Inferior parietal cortex (tissue), 1 donor: Measurements from ENCODE around the gene VSTM2A.
"Not testable (repeated sequence)": the region's sequence is repeated elsewhere in the genome, so short reads cannot be mapped to it uniquely, and the experiment has no call there.

ENCODE experiments used
- DNase-seq: peaks from one replicate; pipeline ENCODE4 v3.0.0-alpha.2; 2016; ENCODE audit errors: extremely low spot score

The VSTM2A gene, protein sequence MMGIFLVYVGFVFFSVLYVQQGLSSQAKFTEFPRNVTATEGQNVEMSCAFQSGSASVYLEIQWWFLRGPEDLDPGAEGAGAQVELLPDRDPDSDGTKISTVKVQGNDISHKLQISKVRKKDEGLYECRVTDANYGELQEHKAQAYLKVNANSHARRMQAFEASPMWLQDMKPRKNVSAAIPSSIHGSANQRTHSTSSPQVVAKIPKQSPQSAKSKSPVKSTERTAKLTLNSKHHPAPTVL

DNA sequence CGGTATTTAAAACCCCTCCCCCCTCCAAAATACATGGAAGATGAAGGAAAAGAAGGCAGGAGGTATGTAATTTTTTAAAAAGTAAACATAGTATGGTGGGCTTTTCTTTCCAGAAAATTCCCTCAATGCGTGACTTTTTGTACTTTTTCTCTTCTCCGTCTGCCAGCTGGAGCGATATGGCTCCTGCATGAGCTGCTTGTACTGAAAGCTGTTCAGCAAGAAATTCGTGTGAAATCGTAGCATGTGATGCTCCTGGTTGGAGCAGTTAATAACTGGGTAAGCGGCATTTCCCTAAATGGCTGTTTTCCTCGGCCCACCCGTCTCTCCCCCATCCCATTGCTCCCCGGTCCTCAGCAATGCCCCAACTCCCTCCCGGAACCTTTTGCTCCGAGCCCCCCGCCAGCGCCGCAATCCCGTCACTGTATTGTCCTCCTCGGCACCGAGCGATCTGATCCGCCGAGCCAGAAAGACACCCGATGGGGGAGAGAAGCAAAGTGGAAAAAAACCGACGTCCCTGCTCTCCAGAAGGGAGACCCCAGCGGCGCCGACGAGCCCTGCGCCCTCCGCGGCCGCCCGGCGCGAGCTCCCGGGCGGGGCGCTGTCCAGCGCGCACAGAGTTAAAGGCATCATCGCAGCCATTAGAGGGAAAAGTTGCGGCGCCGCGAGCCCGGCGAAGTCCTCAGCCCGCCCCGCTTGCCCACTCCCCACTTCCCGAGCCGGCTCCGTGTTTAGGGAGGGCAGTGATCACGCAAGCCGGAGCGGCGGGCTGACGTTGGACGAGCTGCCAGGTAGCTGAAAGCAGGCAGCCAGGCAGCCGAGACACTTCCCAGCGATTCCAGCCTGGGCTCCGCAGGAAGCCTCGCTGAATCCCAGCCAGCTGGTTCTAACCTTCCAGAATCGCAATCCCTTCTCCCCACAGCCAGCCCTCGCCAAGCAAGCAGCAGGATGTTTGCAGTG lies at the start of gene VSTM2A:
Gene VSTM2A (plus strand): TSS at position 707 of the 957 bp plus-strand sequence. CDS start 356 bp downstream, outside the sequence.
- DNase-seq = peak; percentile 37

DNA sequence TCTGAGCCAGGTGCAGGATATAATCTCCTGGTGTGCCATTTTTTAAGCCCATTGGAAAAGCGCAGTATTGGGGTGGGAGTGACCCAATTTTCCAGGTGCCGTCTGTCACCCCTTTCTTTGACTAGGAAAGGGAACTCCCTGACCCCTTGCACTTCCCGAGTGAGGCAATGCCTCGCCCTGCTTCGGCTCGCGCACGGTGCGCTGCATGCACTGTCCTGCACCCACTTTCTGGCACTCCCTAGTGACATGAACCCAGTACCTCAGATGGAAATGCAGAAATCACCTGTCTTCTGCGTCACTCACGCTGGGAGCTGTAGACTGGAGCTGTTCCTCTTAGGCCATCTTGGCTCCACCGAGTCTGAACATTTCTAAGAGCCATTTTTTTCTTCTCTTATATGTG lies 37.6 kb upstream of the VSTM2A start:
- not testable (repeated sequence) for DNase-seq

DNA sequence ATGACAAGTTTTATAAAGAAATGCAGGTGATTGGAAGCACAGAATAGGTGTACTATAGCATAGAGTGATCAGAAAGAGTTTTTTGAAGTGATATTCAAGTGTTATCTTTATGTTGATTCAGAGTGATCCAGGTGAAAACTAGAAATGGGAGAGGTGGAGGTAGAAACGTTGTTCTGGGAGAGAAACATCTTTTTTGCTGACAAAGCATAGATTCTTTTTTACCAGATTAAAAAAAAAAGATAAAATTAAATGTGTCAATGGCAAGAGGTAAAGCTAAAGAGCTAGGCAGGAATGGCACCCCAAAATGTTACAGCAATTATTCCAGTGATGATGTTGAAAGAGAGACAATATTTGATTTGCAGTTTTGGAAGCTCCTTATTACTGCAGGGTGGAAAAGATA lies 12.6 kb upstream of the VSTM2A start:
- no peak for DNase-seq

DNA sequence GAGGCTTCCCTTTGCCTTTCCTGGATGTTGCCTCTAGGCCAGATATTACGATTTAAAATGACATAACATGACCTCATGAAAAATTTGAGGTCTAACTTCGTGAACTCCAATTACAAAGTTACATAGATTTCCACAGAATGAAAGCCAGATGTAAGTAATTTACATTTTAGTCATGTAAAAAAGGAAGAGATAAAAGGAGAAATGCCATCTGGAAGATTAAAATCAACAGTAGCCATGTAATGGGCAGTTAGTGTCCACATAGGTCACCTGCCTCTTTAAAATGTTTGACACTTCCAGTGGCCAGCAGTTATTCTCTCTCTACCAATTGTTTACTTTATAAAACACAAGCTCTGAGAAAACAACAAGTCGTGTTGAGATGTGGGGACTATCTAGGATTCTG lies 4.1 kb upstream of the VSTM2A start:
- no peak for DNase-seq

DNA sequence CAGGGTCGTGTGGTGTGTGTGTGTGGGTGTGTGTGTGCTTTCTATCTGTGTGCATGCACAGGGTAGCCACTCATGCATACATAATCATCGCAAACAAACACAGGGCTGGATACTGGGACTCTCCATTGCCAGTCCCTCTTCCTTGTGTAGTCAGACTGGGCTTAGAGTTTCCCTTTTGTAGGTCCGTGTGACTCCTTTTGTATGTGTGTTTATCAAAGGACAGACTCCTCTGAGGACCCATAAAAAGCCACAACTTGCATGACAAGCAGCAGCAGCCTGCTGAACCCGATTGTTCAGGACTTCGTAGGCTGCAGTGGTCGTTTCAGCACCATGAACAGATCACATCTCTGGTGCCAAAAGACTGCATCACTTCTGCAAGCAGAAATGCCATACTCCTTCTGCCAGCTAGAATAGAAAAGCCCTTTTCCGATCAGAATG lies 895 bp downstream of the VSTM2A start:
- peak; percentile 49 for DNase-seq

DNA sequence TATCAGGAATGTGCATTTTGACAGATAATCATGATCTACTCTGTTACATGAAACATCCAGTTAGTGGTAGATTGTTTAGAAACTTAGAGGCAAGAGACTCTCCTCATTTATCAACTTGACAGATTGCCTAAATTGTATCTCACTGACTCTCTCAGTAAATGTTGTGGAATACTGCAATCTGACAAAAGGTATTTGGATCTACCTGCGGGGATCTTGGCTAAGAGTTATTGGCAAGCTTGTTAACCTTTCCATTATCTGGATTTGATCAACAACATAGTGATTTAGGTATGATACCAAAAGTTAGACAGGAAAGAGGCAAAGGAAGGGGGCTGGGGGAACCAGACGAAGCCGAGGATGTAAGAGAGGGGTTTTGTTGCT lies 2.0 kb downstream of the VSTM2A start:
- DNase-seq = no peak

DNA sequence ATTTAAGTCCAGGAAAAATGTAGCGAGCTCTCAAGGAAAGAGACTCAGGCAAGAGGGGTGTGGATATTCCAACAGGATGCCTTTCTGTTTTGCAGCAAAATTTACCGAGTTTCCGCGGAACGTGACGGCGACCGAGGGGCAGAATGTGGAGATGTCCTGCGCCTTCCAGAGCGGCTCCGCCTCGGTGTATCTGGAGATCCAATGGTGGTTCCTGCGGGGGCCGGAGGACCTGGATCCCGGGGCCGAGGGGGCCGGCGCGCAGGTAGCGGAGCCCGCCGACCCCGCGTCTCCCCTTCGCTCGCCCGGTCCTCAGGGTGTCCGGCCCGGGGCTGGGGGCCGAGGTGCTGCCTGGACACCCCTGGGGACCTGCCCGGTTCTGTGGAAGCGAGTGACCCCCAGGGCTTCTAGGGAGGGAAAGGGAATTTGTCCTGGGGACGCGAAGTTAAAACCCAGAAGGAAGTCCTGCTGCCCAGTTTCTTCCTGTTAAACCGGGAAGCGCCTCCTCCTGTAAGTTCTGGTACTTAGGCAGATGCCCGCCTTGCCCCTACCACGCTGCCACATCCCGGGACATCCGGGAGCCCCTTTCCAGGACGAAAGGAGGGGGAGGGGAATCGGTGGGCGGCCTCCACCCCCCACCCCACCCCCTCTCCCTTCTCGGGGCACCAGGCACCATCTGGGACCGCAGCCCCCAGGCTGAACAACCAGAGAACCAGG lies 2.5 kb downstream of the VSTM2A start:
- DNase-seq = no peak

DNA sequence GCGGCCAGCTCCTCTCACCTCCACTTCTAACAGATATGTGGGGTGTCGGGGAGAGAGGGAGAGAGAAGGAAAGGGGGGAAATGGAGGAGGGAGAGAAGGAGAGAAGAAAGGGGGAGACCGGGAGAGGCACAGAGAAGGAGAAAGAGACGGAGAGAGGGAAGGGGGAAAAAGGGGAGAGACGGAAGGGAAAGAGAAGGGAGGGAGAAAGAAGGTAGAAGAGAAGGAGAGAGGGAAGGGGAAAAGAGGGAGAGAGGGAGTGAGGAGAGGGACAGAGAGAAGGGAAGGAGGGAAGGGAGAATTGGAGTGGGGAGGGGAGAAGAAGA lies 3.0 kb downstream of the VSTM2A start:
- no peak for DNase-seq

DNA sequence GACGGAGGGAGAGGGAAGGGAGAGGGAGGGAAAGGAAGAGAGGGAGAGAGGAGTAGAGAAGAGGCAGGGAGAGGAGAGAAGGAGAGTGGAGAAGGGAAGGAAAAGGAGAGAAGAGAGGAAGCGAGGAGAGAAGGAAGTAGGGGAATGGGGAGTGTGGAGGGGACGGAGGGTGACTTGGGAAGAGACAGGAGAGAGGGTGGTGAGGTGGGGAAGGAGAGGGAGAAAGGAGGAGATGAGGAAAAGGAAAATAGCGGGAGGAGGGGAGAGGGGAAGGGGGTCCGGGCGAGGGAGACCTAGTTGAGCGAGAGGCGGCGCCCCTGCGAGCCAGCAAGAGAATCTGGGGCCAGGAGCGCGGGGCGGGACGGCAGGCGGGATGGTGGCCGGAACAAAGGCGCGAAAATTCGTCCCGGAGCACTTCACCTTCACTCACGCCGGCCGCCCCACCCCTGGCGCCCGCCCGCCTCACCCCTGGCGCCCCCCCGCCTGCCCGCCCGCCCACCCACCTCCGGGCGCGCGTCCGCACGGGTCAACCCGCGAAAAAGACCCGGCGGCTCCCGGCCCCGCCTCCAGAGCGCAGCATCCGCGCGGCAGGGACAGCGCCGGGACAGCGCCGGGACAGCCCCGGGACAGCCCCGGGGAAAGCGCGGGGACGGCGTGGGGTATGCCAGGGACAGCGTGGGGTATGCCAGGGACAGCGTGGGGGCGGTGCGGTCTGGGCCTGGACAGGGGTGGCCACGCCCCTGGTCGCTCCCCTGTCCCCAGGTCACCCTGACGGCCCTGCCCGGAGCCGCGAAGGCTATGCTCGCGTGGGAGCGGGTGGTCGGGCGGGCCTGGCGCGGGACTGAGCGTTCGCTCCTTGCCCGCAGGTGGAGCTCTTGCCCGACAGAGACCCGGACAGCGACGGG lies 4.2 kb downstream of the VSTM2A start:
- DNase-seq = no peak

DNA sequence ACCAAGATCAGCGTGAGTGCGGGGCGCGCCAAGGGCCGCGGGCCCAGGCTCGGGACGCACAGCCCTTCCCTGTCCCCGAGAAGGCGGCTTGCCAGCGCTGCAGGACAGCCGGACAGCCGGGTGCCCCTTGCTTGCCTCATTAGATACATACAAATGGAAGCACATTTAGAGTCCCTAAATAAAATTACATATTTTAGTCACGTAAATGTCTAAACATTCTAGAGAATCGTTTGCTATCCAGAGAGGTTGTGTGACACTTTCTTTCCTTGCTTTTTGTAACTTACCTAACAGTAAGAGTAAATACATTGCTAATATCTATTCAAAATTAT lies 4.8 kb downstream of the VSTM2A start:
- DNase-seq = no peak

DNA sequence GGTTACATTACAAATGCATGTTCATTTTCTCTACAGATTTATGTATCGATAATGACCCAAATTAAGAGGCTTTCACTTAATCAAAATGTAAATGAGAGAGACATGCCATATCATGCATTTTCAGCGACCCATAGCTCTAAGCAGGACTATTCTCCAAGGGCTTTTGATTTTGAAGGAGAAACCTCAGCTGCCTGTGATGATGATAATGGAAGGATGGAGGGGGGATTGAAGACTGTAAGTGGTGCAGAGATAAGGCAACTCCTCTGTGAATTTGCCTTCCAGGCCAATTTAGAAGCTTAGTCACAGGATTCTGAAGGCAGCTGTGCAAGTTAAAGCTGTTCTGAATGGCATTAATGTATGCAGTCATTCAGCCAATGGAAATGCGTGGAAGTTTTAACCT lies 8.3 kb downstream of the VSTM2A start:
- DNase-seq = no peak

DNA sequence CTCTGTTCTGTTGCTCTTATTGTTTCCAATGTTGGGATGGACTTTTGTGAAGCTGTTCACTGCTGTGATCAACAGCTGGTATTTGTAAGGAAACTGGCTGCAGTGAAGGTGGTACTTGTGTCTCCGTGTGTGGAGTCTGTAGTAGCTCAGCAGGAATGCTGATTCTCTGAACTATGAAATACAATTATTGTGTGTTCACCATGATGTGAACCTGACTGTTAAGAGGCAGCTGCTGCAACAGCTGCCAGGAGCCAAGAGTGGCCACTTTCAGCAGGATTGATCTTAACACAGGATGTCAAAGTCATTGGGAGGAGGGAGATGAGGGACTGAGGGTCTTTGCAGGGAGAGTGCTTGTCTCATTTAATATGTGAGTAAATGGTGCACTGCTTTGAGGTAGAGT lies 13.9 kb downstream of the VSTM2A start:
- no peak for DNase-seq

DNA sequence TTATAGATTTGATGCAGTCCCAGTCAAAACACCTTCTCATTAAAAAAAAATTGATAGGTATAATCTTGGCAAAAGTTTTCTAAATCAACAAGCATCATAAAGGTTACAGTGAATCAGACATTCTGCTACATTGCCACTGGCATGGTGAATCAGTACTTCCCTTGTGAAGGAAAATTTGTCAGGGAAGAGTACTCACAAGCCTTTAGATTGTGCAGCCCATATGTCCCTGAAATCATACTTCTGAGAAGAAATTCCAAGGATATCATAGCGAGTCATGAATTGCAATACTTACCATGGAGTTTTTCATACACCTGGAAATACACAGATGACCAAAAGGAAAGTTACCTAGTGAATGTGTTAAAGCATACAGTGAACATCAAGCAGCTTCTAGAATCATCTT lies 17.2 kb downstream of the VSTM2A start:
- no peak for DNase-seq

DNA sequence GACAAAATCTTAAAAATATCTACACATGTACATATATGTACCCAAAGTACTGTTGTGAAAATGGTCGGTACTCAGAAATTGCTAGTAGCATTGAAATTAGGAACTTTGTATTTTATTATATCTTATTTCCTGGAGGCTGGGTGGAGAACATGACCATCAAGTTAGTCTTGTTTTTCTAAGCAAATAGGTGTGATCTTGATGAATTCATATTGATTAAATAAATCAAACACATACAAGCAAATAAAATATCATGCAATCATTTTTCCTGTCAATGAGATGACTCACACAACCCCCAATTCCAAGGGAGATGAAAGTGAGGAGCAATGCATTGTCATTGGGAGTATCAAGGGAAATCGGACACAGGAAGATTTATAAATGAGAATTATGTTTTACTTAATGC lies 18.0 kb downstream of the VSTM2A start:
- DNase-seq = no peak

DNA sequence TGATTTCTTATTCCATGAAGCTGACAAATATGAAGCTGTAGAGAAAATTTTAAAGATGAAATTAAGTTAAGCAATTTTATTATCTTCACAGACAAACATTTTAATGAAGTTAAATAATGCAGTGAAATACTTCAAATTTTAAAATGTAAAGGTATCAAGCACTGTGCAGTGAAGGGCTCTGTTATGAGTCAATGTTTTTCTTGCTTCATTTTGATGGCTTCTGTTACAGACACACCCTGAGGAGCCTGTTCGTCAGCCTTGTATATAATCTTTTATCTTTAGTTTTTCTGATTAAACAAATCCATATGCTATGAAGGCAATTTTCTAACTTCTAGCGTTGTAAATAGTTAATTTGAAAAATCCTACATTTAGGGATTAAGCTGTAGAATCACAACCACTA lies 18.5 kb downstream of the VSTM2A start:
- DNase-seq = no peak

DNA sequence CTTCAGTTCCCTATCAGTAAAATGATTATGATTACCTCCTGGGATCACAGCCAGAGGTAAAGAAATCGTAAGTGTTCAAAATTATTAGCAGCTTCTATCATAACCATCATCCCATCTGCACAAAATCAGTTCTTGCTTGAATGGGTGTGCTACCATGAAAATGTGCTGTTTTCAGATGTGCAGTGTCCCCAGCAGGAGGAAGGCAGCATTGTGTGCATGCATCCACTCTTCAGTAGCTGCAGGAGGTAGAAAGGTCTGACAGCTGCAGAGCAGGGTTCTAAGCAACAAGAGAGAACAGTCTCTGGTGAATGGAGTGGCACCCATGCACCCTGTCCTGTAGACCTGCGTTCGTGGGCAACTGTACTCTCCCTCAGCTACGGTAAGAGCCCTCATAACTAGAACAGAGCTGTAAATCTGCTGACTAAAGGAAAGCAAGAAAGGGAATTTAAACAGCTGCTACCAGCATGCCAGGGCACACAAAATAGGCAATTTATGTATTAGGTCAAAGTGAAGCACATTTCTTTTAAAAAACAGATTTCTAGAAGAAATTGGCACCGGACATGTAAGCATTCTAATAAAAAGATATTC lies 21.2 kb downstream of the VSTM2A start:
- DNase-seq = no peak

DNA sequence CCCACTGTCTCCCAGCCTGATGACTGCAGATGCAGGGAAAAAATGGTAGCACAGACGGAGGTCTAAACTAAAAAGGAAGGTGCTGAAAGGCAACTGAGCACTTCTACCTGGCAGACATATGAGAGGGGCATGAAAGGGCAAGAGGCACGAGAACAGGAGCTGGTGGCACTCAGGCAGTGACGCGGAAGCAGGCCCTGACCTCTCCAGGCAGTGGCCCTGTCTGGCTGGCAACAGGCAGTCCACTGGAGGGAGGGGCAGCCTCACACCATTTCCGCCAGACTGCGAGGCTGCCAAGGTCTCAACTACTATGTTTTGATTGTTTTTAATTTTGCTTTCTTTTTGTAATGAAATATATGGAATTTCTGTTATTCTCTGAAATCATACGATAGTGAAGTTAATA lies 23.3 kb downstream of the VSTM2A start:
- no peak for DNase-seq

DNA sequence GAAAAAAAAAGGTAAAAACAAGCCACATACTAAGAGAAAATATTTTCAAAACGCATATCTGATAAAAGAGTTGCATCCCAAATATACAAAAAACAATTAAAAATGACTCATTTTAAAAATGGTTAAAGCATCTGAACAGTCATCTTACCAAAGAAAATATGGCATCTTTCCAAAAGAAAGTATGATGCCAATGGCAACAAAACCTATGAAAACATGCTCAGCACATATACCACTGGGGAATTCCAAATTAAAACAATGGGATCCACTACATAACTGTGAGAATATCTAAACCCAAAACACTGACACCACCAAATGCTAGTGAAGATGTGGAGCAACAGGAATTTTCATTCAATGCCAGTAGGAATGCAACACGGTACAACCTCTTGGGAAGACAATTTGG lies 39.3 kb downstream of the VSTM2A start:
- no peak for DNase-seq

DNA sequence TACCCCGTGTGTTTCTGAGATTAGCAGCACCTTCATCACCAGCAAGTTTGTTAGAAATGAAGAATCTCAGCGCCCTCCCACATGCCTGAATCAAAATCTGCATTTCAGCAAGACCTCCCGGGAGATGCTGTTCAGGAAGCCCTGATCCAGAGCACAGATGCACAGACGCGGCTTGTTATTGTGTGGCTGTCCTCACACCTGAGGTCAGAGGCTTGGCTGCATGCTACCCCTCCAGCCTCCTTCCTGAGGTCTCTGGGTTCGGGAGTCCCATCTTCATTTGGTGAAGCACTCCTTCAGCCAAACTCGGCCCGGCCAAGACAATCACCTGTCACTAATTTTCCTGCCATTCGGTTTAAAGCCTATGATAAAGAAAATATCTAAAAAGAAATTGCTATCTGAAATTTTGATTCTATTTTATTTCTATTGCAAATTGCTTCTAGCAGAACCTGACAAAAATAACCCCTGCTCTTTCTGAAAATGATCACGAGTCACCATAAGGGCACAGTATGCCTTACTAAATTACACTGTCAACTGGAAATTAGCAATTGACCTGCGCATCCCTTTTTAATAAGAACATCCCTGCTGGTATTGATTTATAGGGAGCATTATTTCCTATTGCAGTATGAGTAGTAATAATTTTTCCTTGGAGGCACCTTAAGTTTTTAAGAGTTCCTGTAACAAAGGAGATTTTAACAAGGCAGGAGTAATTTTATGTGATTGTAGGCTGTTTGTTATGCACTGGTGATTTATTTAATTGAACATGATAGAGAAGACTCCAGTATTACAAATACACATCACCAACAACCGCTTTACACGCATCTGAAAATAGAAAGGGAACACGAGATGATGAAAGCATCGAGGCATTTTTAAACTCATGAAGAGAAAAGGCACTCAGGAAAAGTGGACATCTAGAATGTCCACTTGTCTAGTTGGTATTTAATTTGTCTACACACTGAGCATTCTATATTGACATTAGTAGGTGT lies 49.5 kb downstream of the VSTM2A start:
- DNase-seq = no peak

DNA sequence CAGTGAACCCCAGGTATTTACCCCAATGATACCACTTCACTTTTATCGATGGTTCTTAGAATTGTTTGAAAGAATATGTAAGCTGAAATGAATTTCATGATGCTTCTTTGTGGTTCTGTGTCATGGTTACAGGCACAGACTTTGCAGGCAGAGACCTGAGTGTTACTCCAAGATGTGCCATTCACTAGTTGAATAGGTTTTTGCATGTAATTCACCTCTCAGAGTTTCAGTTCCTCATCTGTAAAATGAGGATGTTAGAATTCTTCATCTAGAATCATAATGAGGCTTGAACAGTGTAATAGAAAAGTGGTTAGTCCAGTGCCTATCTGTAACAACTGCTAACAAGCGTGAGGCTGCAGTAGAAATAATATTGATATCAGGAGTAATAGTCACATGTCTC lies 54.6 kb downstream of the VSTM2A start:
- DNase-seq = no peak
